ENCODE measurements around the gene CEP192. TPM values are rescaled to one million over a fixed set of nuclear protein-coding genes. Genes with fewer than 3 reads are reported as not detected.

The CEP192 gene
- total and polyA plus RNA-seq, 9 donors, result 18.0 to 48.6 (median 33.7) TPM

DNA sequence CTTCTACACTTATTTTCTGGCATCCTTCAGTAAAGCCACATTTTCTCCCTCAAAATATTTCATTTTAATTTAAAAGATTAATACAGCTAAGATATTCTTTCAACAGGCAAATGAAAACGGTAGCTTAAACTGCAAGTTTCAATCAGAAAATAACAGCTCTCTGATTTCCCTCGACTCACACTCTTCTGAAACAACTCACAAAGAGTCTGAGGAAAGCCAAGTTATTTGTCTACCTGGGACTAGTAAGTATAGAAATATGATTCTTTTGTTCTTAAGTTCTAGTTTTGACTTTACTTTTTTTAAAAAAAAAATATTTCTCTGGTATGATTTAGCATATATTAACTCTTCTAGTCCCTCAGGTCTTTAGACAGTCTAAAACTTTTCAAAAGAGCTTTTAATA, 27.2 kb downstream of the CEP192 start:
- Histone ChIP-seq H3K9me3 (no peaks in the 10 kb centered on the region), H3K4me1 (ENCODE audit: insufficient read depth) (no peaks in the 10 kb centered on the region), H3K27me3 (no peaks in the 10 kb centered on the region), H3K27ac (no peak overlapping the region), H3K36me3 (no peaks in the 10 kb centered on the region), H3K4me3 (no peak overlapping the region)
- no peak for DNase-seq
- WGBS, 3 donors, result 78 to 85% (median 83%) methylated on average over 2 of the region's 2 CpGs
- intact Hi-C loops (cut with DNase I), result loop anchor here in 1 of 4 donors (10.0 kb wide), 1 partner anchor 116 kb away; no protein-coding TSS in a partner anchor
- TF ChIP-seq POLR2A (IDR thresholded peaks at IDR 0.05) (no peak), EP300 (IDR thresholded peaks at IDR 0.05) (no peak)
- TF ChIP-seq, protein P1, sequence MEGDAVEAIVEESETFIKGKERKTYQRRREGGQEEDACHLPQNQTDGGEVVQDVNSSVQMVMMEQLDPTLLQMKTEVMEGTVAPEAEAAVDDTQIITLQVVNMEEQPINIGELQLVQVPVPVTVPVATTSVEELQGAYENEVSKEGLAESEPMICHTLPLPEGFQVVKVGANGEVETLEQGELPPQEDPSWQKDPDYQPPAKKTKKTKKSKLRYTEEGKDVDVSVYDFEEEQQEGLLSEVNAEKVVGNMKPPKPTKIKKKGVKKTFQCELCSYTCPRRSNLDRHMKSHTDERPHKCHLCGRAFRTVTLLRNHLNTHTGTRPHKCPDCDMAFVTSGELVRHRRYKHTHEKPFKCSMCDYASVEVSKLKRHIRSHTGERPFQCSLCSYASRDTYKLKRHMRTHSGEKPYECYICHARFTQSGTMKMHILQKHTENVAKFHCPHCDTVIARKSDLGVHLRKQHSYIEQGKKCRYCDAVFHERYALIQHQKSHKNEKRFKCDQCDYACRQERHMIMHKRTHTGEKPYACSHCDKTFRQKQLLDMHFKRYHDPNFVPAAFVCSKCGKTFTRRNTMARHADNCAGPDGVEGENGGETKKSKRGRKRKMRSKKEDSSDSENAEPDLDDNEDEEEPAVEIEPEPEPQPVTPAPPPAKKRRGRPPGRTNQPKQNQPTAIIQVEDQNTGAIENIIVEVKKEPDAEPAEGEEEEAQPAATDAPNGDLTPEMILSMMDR (IDR thresholded peaks at IDR 0.05), result no peak

DNA sequence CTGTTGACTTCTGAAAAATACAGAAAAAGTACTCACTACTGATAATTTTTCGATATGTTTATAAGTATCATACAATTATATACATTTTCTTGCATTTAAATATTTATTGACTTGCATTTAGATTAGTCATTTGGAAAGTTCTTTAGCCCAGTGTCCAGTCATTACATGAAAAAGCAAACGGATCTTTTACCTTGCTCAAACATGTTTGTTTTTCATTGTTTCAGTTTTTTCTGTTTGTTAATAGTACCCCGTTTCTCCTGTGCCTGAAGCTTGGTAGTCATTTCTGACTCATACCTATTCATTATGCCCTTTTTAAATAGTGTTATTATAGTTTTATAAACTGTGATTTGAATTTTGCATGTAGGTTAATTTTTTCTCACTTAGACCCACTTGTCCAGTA, 28.1 kb downstream of the CEP192 start:
- H3K9me3 ChIP-seq, result no peaks in the 10 kb centered on the region
- no peaks in the 10 kb centered on the region for H3K36me3 ChIP-seq
- H3K27ac ChIP-seq, result no peak overlapping the region
- DNase-seq, result no peak
- H3K27me3 ChIP-seq, result no peaks in the 10 kb centered on the region
- TF ChIP-seq, protein P1 (IDR thresholded peaks at IDR 0.05), result no peak
- TF ChIP-seq EP300 (IDR thresholded peaks at IDR 0.05), result no peak
- TF ChIP-seq POLR2A (IDR thresholded peaks at IDR 0.05), result no peak
- WGBS, 3 donors, result 75 to 84% (median 79%) methylated on average over 3 of the region's 3 CpGs
- H3K4me3 ChIP-seq, result no peak overlapping the region
- H3K4me1 ChIP-seq (ENCODE audit: insufficient read depth), result no peaks in the 10 kb centered on the region
- intact Hi-C loops (cut with DNase I), result loop anchor here in 1 of 4 donors (10.0 kb wide), 1 partner anchor 116 kb away; no protein-coding TSS in a partner anchor

DNA sequence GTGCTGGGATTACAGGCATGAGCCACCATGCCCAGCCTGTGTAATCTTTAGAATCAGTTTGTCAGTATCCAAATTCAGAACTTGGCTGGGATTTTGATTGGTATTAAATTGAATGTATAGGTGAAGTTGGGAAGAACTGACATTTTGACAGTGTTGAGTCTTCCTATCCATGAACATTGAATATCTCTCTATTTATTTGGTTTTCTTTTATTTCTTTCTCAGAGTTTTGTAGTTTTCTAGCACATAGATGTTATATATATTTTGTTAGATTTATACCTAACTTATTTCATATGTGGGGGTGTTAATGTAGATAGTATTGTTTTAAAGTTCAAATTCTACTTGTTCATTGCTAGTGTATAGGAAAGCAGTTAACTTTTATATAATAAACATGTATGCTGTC, 31.5 kb downstream of the CEP192 start:
- TF ChIP-seq POLR2A (IDR thresholded peaks at IDR 0.05) (no peak), EP300 (IDR thresholded peaks at IDR 0.05) (no peak)
- TF ChIP-seq, protein P1 (IDR thresholded peaks at IDR 0.05), result no peak
- intact Hi-C loops (cut with DNase I), result no loop called here
- H3K4me1 ChIP-seq (ENCODE audit: insufficient read depth), result no peaks in the 10 kb centered on the region
- H3K27ac ChIP-seq, result no peak overlapping the region
- DNase-seq, result no peak
- no peaks in the 10 kb centered on the region for H3K36me3 ChIP-seq
- H3K4me3 ChIP-seq, result no peak overlapping the region
- H3K9me3 ChIP-seq, result no peaks in the 10 kb centered on the region
- no peaks in the 10 kb centered on the region for H3K27me3 ChIP-seq

DNA sequence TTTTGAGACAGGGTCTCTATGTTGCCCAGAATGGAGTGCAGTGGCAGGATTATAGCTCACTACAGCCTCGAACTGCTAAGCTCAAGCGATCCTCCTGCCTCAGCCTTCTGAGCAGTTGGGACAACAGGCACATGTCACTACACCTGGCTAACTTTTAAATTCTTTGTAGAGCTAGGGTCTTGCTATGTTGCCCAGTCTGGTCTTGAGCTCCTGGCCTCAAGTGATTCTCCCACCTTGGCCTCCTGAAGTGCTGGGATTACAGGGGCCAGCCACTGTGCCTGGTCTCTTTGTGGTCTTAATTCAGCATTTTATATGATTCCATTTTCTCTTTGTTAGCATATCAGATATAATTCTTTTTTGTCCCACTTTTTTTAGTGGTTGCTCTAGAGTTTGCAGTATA, 34.1 kb downstream of the CEP192 start:
- H3K4me3 ChIP-seq, result no peak overlapping the region
- no peak for DNase-seq
- intact Hi-C loops (cut with DNase I), result no loop called here
- TF ChIP-seq, protein P1 (IDR thresholded peaks at IDR 0.05), result no peak
- TF ChIP-seq POLR2A (IDR thresholded peaks at IDR 0.05) (no peak), EP300 (IDR thresholded peaks at IDR 0.05) (no peak)
- H3K9me3 ChIP-seq, result no peaks in the 10 kb centered on the region
- 97 to 98% (median 98%) methylated on average over 2 of the region's 2 CpGs for WGBS, 3 donors
- H3K27me3 ChIP-seq, result no peaks in the 10 kb centered on the region
- no peaks in the 10 kb centered on the region for H3K4me1 ChIP-seq (ENCODE audit: insufficient read depth)
- H3K36me3 ChIP-seq, result no peaks in the 10 kb centered on the region
- no peak overlapping the region for H3K27ac ChIP-seq
